GM19035 (cell line): ENCODE data around the gene VPS35L.

Source experiments
- ATAC-seq: cut with Tn5 transposase; IDR thresholded peaks from one replicate; pipeline ENCODE4 v1.9.1; 2021; ENCODE audit not compliant: unreplicated experiment

The VPS35L gene, protein sequence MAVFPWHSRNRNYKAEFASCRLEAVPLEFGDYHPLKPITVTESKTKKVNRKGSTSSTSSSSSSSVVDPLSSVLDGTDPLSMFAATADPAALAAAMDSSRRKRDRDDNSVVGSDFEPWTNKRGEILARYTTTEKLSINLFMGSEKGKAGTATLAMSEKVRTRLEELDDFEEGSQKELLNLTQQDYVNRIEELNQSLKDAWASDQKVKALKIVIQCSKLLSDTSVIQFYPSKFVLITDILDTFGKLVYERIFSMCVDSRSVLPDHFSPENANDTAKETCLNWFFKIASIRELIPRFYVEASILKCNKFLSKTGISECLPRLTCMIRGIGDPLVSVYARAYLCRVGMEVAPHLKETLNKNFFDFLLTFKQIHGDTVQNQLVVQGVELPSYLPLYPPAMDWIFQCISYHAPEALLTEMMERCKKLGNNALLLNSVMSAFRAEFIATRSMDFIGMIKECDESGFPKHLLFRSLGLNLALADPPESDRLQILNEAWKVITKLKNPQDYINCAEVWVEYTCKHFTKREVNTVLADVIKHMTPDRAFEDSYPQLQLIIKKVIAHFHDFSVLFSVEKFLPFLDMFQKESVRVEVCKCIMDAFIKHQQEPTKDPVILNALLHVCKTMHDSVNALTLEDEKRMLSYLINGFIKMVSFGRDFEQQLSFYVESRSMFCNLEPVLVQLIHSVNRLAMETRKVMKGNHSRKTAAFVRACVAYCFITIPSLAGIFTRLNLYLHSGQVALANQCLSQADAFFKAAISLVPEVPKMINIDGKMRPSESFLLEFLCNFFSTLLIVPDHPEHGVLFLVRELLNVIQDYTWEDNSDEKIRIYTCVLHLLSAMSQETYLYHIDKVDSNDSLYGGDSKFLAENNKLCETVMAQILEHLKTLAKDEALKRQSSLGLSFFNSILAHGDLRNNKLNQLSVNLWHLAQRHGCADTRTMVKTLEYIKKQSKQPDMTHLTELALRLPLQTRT

DNA sequence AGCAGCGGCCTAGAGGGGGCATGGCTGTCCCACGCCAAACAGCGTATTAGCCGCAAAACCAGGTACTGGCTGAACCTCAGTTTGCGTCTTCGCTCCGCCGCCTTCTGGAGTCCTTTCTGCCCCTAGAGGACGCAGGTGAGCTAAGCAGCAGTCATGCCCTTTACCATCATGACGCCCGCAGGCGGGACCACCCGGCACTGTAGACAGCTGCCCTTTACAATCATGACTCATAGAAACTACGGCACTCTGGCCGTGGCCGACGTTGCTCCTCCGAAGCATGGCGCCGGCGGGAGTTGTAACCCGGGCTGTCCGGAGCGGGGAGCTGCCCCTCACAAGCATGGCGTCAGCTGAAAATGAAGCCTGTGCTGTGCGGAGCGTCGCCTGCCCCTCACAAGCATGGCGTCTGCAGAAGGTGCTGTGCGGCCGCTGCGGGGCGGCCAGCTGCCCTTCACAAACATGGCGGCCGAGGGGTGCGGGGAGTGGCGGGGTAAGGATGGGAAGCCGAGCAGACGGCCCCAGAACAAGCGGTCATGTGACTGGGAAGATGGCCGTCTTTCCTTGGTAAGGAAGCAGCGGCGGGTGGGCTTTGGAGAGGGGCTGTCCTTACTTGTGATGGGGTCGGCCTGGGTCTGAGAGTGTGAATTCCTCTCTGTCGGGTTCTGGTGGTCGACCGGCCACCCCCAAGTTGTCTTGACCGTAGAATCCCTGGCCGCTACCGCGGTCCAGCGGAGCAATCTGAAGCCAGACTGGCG, at the start of gene VPS35L:
TSS of gene VPS35L (plus strand) at position 518 of the 752 bp plus-strand sequence. CDS start at position 545, 27 bp downstream.
- ATAC-seq, result peak; percentile 94

DNA sequence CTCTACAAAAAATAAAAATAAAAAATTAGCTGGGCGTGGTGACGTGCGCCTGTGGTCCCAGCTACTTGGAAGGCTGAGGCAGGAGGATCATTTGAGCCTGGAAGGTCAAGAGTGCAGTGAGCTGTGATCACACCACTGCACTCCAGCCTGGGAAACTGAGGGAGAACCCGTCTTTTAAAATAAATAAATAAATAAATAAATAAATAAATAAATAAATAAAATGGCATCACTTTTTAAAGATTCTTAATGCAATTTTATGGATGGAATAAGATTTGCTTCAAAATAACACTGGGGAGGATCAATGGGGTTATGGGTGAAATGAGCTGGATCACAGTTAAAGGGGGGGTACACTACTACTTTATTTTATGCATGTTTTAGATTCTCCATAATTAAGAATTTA, 48.5 kb upstream of the VPS35L start:
- ATAC-seq, result no peak

DNA sequence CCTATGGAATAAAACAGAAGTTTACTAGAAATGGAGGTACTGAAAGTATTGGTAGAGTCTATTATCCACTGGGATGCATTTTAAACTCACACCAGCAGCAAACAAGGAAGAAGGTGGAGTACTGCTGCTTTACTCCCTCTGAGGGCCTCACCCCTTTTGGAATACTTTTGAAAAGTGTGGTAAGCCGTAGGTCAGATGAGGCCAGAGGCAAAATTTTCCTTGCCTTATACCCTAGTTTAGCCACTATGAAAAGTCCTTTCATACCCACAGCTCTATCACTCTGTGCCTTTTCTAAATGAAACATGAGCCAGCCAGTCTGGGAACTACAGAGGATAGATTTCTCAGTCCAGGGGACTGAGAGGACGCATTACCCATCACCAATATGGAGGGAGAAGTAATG, 47.6 kb upstream of the VPS35L start:
- ATAC-seq, result no peak

DNA sequence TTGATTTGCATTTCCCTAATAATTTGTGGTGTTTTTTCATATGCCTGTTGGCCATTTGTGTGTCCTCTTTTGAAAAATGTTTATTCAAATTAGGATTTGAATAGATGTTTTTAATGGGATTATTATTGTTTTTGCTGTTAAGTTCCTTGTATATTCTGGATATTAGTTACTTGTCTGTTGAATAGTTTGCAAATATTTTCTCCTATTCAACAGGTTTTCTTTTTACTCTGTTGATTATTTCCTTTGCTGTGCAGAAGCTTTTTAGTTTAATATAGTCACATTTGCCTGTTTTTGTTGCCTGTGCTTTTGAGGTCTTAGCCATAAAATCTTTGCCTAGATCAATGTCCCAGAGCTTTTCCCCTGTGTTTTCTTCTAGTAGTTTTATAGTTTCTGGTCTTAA, 43.2 kb upstream of the VPS35L start:
- ATAC-seq, result no peak

DNA sequence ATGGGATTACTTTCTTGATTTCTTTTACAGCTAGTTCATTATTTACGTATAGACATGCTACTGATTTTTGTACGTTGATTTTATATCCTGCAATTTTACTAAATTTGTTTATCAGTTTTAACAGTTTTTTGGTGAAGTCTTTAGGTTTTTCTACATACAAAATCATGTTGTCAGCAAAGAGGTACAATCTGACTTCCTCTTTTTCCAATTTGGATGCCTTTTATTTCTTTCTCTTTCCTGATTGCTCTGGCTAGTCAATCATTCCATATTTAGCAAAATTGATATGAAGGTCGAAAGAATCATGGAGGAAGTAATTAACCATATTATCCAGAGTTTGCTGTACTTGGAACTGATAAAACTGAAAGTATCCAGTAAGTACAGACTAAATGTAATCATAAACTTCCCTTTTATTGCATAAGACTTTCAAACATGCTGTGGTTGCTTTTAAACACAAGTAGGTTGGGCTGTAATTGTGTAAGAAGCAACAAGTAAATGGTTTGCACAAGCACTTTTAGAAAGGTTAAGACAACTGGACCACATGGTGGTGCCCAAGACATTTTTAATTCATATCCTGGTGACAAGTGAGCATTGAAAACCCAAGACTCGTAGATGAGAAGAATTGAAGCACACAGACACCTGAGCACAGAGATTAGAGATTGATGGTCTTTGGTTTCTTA, 42.0 kb upstream of the VPS35L start:
- ATAC-seq, result no peak

DNA sequence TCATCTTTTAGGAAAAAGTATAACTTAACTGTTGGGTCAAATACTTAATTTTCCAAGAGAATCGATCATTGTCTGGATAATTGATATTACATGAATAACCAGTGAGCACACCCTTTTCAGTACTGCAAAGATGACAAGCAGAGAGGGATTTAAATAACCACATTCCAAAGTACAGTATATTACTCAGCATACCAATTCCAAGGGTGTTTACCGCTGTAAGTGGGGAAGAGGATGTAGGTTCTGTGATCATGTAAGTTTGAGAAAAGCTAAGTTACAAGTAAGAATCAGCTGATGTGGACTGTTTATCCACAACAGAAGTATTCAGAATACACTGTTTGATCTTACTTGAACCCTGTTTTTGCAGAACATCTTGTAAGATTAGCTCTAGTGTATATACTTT, 39.7 kb upstream of the VPS35L start:
- ATAC-seq, result no peak

DNA sequence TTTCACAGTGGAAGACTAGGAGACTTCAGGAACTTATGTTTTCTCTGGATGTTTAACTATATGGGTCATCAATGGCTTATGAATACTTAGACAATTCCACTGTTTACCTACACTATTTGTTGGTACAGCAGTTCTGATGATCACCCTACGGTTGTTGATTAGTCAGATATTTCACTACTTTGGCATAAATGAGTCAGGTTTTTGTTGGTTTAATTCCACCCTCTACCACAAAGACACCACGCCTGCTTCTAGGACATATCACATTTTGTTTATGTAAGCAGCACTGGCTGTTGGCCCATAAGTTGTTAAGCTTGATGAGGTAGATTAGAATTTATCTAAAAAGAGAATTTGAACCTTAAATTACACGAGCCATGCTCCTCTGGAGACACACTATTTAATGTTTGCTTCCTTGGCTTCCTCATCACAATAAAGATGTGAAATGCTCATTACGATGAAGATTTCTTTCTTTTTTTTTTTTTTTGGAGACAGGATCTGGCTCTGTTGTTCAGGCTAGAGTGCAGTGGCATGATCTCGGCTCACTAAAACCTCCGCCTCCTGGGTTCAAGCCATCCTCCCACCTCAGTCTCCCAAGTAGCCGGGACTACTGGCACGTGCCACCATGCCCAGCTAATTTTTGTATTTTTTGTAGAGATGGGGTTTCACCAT, 37.9 kb upstream of the VPS35L start:
- no peak for ATAC-seq

DNA sequence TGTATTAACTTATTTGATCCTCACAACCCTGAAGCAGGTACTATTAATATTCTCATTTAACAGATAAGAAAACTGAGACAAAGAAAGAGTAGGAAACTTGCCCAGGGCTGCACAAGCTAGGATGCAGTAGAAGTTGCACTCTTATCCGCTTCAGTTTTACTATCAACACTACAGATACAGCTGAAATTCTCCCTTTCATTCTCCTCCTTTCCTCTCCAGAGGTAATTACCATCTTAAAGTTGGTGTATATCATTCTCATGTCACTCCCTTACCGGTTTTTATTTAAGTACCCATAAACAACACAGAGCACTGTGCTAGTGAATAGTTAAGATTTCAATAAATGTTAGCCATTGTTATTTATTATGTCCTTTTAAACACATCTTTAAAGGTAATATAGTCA, 37.1 kb upstream of the VPS35L start:
- ATAC-seq, result no peak

DNA sequence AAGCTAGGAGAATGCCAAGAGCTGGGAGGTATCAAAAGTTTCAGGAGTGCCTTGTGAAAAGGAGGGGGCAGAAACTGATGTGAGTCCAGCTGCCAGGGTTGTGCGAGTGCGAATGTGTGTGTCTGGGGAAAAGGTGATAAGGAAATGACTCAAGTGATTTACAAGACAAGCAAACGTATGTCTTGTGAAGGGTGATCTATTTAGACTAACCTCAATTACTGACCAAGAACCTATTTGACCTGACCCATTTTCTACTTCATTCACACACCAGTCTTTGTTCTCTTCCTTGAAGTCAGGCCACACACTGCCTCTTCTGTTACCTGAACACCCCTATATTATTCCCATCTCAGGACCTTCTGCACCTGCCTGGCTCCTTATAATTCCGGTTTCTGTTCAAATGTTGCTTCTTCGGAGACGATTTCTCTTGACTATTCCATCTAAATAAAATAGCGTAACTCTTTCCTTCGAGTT, 34.6 kb upstream of the VPS35L start:
- ATAC-seq, result no peak

DNA sequence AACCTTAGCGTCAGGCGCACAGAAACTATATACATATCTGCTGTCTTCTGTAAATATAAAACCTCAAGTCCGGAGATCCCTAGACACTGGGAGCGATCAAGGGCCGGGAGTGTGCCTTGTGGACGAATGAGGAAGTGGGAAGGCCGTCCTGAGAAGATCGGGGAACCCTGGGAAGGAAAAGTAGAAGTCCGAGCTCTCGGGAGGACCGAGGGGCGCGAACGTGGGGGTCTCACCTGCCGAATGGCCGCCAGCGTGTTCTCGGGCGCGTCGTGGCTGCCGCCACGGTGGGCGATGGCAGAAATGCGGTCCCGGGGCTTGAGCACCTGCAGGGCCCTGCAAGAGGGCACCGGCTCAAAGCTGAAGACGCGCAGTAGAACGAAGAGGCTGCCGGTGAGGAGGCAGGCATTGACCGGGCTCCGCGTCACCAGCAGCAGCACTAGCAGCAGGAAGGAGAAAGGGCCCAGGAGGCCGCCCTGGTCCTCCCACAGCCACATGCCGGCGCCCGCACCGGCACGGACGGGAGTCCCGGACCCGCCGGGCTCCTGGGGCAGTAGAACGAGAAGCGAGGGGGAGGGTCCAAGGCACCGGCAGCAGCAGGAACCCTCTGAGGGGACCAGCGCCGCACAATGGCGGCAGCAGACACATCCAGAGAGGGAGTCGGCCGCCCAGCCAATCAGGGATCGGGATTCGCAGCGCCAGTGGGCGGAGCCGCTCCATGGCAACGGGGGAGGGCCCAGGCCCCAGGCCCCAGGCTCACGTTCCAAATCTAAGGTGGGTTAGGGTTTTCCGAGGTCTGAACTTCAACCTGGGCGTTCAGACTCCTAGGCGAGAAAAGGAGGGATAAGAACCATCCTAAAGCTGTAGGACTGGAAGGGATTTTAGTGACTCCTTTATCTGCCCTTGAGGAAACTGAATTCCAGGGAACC, 33.8 kb upstream of the VPS35L start, which contains the start of gene GDE1:
TSS of gene GDE1 (minus strand) at position 628 of the 926 bp plus-strand sequence. CDS start at position 494, 134 bp downstream.
- peak; percentile 78 for ATAC-seq

DNA sequence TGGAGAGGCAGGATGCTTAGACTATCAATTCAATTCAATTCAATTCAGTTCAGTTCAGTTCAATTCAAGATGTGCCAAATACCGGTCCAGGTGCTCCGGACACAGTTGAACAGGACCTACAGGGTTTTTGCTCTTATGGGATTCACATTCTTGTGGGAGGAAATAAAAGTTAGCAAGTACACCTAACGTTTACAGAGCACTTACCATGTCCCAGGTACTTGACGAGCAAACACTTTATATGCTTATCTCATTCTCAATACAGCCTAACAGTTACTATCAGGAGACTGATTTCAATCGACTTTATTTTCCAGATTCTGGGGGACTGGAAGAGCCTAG, 33.1 kb upstream of the VPS35L start:
- ATAC-seq, result no peak

DNA sequence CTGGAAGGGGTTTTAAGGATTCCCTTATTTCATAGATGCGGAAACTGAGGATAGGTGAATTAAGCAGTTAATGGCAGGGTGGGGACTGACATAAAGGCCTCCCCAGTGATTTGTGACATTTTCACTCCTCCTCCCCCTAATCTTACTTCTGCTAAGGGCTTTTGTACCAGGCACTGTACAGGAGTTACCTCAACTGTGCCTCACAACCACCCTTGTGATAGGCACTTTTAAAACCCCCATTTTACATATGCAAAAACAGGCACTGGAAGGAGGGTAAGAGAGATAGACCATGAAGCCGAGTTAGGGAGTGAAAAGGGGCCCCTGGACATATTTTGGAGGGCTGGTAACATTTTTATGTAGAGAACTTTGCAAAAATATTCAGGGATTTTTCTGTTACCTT, 32.7 kb upstream of the VPS35L start:
- ATAC-seq, result no peak

DNA sequence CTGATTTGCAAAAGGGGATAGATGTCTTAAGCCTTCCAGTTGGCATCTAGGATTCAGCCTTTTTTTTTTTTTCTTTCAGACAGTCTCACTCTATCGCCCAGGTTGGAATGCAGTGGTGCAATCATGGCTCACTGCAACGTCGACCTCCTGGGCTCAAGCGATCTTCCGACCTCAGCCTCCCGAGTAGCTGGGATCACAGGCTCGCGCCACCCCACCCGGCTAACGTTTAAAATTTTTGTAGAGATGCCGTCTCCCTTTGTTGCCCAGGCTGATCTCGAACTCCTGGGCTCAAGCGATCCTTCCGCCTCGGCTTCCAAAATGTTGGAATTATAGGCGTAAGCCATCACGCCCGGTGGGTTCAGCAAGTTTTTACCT, 32.3 kb upstream of the VPS35L start:
- no peak for ATAC-seq

DNA sequence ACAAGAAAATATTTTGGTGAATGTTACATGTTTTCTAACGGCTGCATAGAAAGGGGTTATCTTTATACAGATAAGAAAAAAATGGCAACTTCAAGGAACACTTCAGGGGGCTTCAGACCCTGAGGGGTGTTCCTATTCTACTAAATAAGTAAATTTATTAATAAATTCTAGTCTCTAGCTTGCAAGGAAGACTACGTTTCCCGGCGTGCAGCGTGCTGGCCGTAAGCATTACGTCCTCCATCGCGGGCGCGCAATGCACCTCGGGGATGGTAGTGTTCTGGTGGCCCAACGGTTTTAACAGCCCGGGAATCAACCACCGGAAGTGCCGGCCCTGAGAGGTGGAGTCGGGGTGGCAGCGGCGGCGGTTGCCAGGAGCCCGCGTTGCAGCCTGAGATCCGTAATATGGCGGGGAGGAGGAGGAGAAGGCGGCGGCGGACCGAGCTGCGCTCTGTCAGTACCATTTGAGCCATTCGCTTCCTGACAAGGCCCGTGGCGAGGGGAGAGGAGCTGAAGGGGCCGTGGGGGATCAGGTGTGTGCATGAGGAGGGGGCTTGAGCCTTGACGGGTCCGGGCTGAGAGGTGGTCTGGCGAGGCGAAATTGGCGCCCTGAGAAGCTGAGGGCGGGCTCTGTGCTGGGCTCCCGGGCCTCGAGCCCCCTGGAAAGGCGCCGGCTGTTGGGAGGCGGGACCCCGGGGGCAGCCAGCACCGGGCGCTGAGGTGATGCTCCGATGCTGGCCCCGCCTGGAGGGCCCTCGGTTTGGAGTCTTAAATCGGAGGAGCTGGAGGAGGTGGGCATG, 31.7 kb upstream of the VPS35L start, which contains the start of gene CCP110:
TSS of gene CCP110 (plus strand) at position 384 of the 797 bp plus-strand sequence. CDS start 3,940 bp downstream, outside the sequence.
- ATAC-seq, result peak; percentile 64

DNA sequence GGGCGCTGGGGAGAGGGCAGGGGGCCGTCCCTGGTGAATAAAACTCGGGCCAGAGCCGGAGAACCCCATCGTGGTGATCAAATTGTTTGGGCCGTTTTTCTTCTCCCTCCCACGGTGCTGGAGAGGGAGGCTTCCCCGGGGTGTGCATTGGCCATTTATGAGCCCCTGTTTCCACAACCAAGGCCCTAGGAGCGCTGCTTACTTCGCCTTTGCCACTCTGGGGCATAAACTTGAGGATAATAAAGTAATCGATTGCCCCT, 31.2 kb upstream of the VPS35L start:
- ATAC-seq, result no peak

DNA sequence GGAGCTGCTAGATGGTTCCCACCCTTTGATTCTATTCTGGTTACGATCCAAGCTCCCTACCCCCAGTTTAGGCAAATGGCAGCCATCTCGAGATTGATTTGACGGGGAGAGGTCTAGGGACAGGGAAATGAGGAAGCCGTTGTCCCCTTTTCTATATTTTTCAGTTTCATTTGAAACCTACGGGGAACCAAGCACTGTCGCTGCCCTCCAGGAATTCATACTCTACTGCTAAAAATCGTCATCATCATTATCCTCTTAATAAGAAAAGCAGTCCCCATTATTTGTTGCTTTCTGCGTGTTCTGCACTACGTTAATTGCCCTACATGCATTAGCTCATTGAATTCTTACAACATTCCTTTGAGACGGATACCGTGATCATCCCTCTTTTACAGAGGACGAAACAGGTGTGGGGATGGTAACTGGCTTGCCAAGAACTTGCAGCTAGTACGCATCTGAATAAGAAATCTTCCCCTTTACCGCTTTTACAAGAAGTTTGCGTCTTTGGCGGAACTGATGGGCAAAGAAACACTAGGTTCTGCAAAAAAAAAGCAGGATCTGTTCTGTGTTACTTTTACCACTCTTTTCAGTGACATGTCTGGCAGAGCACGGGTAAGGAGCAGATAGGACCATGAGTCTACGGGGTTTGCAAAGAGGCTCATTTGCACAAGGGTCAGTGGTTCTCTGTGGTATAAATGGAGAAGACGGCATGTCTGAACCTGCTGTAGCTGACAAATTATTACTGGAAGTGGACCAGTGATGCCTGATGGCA, 30.7 kb upstream of the VPS35L start:
- ATAC-seq, result no peak

DNA sequence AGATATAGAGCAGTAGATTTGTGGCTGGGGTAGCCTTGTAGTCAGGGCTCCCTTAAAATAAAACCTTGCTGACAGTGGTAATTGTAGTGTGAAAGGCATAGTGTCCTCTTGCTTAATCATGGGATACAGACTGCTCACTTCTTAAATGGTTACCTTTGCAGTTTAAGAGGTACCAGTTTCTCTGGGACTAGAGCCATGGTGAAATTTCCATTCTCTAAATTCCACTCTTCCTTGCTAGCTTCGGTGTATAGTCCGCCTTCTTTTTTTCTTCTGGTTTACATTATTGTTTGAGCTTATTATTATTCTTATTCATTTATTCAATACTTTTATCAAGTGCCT, 30.1 kb upstream of the VPS35L start:
- no peak for ATAC-seq

DNA sequence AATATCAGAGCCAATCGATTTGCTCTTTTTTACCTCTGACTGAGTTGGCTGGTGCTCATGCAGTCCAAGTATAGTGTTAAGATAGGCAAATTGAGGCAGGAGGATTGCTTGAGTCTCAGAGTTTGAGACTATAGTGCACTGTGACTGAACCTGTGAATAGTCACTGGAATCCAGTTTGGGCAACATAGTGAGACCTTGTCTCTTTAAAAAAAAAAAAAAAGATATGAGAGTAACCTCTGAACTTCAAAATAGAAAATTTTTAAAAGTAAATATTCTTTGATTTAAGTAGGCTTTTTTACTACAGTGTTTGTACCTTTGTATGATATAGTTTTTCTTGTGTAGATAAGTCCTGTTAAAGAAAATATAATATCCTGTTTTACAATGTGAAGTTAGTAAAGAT, 28.3 kb upstream of the VPS35L start:
- ATAC-seq, result no peak
